Measurements from ENCODE around the gene FBXW10B. TPM values are rescaled to one million over a fixed set of nuclear protein-coding genes. Genes with fewer than 3 reads are reported as not detected.

The FBXW10B gene
- total RNA-seq, 1 experiment from 2014 or later = not detected

DNA sequence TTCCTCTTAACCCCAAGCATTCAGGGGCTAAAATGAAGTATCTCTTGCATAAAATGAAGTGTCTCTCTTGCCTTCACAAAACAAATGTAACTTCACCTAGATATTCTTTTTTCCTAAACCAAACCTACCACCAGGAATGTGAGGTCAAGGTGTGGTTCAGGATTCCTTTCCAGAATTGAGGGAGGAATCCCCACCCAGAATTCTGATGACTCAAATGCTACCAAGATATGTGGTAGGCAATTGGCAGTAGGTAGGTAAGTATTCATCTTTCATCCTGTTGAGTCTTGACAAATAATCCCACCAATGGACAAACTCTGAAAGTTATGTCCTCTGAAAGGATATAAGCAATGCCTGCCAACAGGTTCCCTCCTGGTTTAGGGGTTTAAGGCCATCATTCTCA lies 38.4 kb upstream of the FBXW10B start:
- no peak overlapping the region for H3T11ph ChIP-seq (ENCODE audit: low read length)
- H3K56ac ChIP-seq (ENCODE audit: insufficient read length, low read depth, low read length) = no peak overlapping the region
- no peak overlapping the region for H3K4me2 ChIP-seq (ENCODE audit: insufficient read depth, insufficient read length, low read length)
- peaks cover under 1 to 27% (median 25%) of the 10 kb centered on the region in 3 experiments; a peak in 5 of 7 replicates for H3K36me3 Mint-ChIP-seq (ENCODE audit: insufficient read depth in 1 of 3, low read depth in 3 of 3)
- no peaks in the 10 kb centered on the region for H3K9me3 ChIP-seq (ENCODE audit: control insufficient read depth, low read depth, low read length)
- H3K4ac ChIP-seq (ENCODE audit: low read depth, low read length) = no peak overlapping the region
- H3K79me2 ChIP-seq (ENCODE audit: insufficient read depth, low read length) = no peaks in the 10 kb centered on the region
- DNase-seq = no peak
- no peaks in the 10 kb centered on the region for H4K20me1 ChIP-seq (ENCODE audit: control insufficient read depth, insufficient read depth, insufficient read length)
- H3K27me3 Mint-ChIP-seq (ENCODE audit: low read depth) = no peaks in the 10 kb centered on the region
- no peak overlapping the region for H4K8ac ChIP-seq (replicated peaks; ENCODE audit: insufficient read length, low read depth, low read length)
- no peaks in the 10 kb centered on the region for H3K23me2 ChIP-seq (ENCODE audit: insufficient read length, low read depth, low read length, poor library complexity, severe bottlenecking)
- no peak overlapping the region for H2BK20ac ChIP-seq (ENCODE audit: low read depth, low read length, poor library complexity, severe bottlenecking)
- no peak overlapping the region for H3K27ac ChIP-seq (ENCODE audit: insufficient read length, low read depth, low read length)
- H3K4me3 Mint-ChIP-seq = no peak overlapping the region
- H2BK15ac ChIP-seq (ENCODE audit: low read depth, low read length) = no peak overlapping the region
- H2BK12ac ChIP-seq (ENCODE audit: insufficient read length, low read depth, low read length) = no peak overlapping the region
- peaks cover 32 to 34% of the 10 kb centered on the region in 2 experiments for H3K4me1 Mint-ChIP-seq
- H2AK5ac ChIP-seq (ENCODE audit: insufficient read length, low read length) = no peak overlapping the region
- no peak overlapping the region for H2AFZ ChIP-seq (ENCODE audit: low read length)
- H2BK120ac ChIP-seq (ENCODE audit: low read depth, low read length, poor library complexity, severe bottlenecking) = no peak overlapping the region
- H3K4me1 ChIP-seq (ENCODE audit: insufficient read depth, low read length) = no peaks in the 10 kb centered on the region
- no peak overlapping the region for H3K23ac ChIP-seq (ENCODE audit: insufficient read length, low read depth, low read length)
- no peak overlapping the region for H2BK5ac ChIP-seq (ENCODE audit: insufficient read length, low read length)
- no peak overlapping the region for H3K14ac ChIP-seq (ENCODE audit: insufficient read depth, low read length)
- TF ChIP-seq, protein P1, sequence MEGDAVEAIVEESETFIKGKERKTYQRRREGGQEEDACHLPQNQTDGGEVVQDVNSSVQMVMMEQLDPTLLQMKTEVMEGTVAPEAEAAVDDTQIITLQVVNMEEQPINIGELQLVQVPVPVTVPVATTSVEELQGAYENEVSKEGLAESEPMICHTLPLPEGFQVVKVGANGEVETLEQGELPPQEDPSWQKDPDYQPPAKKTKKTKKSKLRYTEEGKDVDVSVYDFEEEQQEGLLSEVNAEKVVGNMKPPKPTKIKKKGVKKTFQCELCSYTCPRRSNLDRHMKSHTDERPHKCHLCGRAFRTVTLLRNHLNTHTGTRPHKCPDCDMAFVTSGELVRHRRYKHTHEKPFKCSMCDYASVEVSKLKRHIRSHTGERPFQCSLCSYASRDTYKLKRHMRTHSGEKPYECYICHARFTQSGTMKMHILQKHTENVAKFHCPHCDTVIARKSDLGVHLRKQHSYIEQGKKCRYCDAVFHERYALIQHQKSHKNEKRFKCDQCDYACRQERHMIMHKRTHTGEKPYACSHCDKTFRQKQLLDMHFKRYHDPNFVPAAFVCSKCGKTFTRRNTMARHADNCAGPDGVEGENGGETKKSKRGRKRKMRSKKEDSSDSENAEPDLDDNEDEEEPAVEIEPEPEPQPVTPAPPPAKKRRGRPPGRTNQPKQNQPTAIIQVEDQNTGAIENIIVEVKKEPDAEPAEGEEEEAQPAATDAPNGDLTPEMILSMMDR (conservative IDR thresholded peaks at IDR 0.05) = no peak
- no peak overlapping the region for H4K91ac ChIP-seq (ENCODE audit: insufficient read length, low read depth, low read length)
- H3K79me1 ChIP-seq (ENCODE audit: insufficient read depth, low read depth, low read length, poor library complexity, severe bottlenecking) = no peaks in the 10 kb centered on the region
- H3K9ac ChIP-seq (ENCODE audit: extremely low read depth, insufficient read length, low read length) = no peak overlapping the region
- H3K18ac ChIP-seq (ENCODE audit: insufficient read length, low read depth, low read length) = no peak overlapping the region
- H3K27me3 ChIP-seq (ENCODE audit: insufficient read depth, low read length) = no peaks in the 10 kb centered on the region
- H3K9me3 Mint-ChIP-seq = no peaks in the 10 kb centered on the region
- no peak overlapping the region for H3K27ac Mint-ChIP-seq
- H4K5ac ChIP-seq (ENCODE audit: insufficient read length, low read depth, low read length) = no peak overlapping the region
